UCSD-AML1 (cell line): ENCODE measurements around the gene GBF1.
A peak's percentile ranks its signal among the peaks of the same experiment; 100 is the strongest.

Experiments used
- DNase-seq: peaks from one replicate; lab custom pipeline; 2025; ENCODE audit not compliant: unreplicated experiment; lab: John Stamatoyannopoulos, UW

The GBF1 gene

GRCh38 chr10:102264371-102264770 lies 19.0 kb downstream of the GBF1 start:
- DNase-seq, result no peak

DNA sequence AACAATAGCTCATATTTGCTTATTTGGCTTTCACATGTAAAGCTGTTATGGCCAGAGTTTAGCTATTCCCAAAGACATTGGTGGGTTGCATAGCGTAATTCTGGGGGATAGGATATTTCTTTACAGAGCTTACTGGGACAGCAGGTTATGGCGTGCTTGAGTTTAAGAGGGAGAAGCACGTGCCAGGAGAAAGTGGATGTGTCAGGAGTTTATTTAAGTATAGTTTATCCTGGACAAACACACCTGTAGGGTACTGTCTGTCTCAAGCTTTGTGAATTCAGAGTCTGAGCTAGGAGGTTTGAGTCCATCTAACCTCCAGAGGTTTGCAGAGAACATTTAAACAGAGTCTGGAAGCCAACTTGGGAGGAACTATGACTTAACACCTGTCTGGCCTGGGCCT lies 21.3 kb downstream of the GBF1 start:
- no peak for DNase-seq

- DNase-seq, result no peak
Measured at GRCh38 chr10:102267748-102268147, 22.4 kb downstream of the GBF1 start.

DNA sequence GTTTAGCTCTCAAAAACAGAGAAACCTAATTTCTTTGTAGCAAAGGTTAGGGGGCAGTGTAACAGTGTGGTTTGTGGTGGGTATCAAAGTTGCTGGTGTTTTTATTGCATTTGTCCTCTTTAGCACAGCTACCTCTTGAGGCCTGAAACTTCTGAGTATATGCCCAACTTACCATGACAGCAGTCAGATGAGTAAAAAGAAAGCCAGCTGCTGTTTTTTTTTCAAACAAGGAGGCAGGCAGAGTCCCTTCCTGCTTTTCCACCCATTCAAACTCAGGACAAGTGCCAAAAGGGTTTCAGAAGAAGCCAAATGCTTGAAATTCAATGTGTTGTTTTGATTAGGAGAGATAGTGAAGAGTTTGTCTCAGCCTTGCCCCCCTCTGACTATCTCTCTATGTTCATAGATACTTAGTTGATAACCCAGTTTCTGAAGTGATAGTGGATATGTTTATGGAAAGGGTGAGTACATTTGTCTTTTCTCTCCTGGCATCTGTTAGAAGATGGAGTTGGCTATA lies 23.1 kb downstream of the GBF1 start:
- DNase-seq, result no peak

DNA sequence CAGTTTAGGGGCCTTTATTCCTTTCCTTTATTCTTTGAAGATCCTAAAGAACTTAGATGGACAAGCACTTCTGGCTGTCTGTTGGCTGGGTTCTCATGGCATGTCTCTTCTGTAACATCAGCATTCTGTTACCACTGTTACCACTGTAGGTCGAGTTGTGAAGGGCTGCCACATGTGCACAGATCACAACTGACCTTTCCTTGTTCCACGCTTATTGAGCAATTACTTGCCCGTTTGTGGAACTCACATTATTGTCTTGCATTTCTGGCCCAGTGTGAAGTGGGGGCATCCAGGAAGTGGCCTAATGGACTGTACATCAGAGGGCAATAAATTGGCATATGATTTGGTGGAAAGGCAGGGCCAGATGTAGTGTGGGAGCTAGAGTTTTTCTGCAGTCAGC lies 23.7 kb downstream of the GBF1 start:
- no peak for DNase-seq

DNA sequence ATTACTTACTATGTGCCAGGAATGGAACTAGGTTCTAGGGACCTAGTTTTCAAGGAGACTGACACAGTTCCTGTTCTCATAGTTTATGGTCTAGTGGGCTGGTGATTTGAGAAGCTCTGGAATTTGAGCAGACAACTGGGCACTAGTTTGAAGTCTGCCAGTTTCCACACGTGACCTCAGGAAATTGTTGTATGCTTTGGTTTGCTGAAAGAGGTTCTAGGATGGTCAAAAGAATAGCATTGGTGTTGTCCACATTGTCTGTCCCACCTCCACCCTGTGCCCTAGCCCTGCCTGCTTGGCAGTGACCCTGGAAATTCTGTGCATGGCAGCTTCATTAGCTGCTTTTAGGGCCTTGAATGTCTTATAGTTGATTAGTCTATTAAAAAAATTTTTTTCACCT lies 28.7 kb downstream of the GBF1 start:
- no peak for DNase-seq

DNA sequence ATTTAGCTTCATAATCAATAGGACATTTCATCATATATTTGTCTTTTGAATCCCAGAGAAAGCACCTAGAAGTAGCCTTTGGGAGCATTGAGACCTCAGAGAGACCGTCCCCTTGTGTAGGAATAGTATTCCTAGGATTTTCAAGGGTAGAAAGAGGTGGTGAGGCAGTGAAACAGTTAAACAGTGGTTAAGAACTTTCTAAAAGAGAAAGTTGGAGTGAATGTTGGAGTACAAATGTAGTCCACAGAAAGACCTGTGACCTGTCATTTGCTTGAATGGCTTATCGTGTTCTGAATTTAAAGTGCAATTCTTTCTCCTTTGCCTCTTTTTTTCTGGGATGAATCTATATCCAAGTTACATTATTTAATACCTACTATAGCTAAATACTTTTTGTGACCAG lies 30.0 kb downstream of the GBF1 start:
- no peak for DNase-seq

DNA sequence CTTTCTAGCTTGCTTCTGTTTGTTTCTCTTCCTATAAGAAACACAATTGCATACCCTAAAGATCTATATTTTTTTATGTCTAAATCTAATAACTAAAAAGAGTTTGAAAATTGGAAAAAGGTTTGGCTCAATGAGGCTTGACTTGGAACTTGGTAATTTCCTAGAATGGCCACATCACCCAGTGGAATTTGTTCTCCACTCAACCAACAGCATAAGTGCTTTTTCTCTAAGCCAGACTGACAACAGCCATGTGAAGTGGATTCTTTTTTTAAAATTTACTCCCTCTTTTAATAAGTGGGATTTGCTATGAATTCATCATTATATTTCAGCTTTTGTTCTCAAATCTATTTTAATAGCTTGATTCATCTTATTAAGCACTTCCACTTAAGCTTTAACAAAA lies 33.8 kb downstream of the GBF1 start:
- DNase-seq, result no peak

DNA sequence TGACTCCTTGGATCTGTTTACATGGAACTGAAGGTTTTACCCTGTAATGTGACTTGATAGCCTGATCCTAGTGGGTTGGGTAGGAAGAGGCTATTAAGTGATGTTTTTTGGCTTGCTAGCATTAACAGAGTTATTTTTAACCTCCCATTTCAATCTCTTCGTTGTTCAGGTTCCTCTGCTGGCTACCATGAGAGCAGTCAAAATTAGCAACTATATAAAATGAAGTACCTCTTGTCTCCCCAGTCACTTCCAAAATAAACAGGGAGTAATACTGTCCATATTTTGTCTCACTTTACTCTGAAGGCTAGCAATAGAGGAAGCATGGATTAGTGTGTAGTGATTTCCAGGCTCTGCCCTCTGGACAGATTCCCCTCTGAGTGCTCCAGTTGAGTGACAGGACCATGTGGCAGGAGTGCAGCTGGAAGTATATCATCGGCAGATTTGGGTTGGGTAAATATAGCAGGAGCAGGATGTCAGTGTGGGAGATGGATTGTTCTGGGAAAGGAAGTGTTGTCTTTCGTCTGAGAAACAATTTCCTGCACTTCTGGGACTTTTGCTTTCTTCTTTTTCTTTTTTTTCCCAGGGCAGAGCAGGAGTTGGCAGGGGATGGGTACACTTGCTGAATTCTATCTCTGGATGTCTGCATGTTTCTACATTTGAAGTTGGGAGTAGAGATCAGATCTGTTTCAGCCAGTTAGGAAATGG lies 35.2 kb downstream of the GBF1 start:
- DNase-seq, result peak; percentile 31

GRCh38 chr10:102281102-102281487 lies 35.8 kb downstream of the GBF1 start:
- no peak for DNase-seq

GRCh38 chr10:102283488-102283887 lies 38.2 kb downstream of the GBF1 start:
- DNase-seq, result no peak

- DNase-seq, result no peak
Measured at GRCh38 chr10:102283890-102284289, 38.6 kb downstream of the GBF1 start.

GRCh38 chr10:102284531-102284930 lies 39.2 kb downstream of the GBF1 start:
- no peak for DNase-seq

DNA sequence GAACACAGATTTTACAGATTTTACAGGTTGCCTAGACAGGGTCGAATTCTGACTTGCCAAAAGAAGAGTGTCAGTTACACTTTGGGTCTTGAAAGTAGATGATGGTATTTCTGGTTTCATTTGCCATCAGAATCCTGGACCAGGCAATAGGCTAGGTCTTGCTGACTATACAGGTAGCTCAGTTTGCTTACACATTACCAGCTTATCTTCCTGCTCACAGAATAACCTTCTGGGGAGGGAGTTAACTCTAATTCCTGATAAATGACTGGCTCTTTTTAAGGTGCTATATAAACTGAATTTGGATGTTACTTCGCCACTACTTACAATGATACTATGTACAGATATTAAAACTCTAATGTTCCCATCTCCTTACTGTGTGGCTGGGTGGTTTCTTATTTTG lies 39.8 kb downstream of the GBF1 start:
- no peak for DNase-seq

DNA sequence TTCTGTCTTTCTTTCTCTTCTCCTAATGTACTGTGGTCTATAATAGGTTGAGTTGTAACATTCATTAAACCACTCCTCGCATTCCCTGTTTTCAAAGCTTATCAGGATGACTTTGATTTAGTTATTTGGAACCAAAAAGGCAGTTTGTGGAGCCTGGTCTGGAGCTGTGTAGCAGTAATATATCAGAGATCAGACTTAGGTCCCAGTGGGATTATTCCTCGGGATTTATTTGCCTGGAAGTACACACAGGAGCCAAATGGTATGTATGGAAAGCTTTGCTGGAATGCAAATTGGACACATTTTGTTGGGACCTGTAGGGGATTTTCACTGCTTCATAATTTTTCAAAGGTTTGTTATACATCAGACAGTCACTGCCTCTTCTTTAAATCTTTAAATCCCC lies 40.9 kb downstream of the GBF1 start:
- DNase-seq, result no peak

DNA sequence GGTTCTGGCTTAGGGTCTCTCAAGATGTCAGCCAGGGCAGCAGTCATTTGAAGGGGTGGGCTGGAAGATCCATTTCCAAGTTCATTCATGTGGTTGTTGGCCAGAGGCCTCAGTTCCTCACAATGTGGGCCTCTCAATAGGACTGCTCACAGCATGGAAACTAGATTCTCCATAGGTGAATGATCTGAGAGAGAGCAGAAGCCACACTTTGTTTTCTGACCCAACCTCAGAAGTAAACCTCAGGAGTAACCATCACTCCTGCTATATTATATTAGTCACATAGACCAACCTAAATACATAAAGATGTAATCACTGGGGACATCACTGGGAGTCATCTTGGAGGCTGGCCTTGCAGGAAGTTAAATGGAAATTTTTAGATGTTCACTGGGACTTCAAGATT lies 42.2 kb downstream of the GBF1 start:
- no peak for DNase-seq

DNA sequence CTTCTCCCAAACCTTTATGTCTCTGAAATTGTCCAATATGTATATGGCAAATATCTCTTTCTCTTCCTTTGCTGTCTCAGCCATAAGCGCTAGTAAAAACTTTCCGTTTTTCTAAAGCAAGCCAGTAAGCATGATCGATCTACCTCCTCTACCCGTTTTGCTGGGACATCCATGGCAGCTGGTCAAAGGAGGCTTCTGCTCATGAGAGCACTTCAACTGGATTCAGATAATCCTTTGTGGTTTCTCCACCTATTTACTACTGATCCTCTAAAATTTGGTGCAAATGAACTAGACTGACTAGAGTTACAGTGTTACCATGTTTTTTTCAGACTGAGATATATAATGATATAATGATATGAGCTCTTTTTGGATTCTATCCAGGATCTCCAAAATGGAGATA lies 42.7 kb downstream of the GBF1 start:
- DNase-seq, result no peak

- no peak for DNase-seq
Measured at GRCh38 chr10:102289356-102289755, 44.0 kb downstream of the GBF1 start.

DNA sequence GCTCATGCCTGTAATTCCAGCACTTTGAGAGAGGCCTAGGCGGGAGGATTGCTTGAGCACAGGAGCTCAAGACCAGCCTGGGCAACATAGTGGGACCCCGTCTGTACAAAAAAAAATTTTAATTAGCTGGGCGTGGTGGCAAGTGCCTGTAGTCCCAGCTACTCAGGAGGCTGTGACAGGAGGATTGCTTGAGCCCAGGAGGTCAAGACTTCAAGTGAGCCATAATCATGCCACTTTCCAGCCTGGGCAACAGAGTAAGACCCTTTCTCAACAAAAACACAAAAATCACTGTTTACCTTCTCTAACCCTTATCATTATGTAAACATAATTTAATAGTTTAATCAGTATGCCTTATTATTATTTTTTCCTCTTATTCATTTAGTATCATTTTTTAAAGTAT lies 44.5 kb downstream of the GBF1 start:
- DNase-seq, result no peak

GRCh38 chr10:102291221-102291905 lies 46.0 kb downstream of the GBF1 start:
- DNase-seq, result no peak

DNA sequence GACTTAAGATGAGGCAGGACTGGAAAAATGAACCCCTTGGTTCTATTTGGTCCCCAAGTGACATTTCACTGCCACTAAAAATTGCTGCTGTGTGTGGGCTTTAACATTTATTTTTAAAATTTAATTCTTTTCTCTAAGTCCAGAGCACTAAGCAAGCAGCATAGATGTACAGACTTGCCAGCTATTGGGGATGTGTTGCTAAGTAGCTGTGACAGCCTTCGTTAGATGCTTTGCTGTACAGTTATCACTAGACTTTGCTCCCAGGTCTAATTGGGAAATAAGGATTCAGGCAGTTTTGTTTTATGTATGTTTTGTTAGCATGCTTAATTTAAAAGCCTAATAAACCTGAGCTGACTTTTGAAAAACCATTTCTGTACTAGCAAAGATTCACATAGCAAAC lies 51.8 kb downstream of the GBF1 start:
- DNase-seq, result no peak

DNA sequence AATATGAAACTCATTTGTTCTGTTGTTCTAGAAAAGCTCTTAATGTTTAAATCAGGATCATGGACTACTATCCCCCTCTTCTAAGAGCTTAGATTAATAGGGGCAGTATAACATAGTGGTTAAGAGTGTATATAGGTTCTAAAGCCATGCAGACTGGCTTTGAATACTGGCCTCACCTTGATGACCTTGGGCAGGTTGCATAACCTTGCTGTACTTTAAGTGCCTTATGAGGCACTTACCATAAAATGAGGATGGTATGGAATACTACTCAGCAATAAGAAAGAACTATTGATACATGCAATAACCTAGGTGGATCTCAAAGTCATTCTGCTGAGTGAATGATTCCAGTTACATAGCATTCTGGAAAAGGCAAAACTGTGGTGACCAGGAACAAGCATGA lies 53.6 kb downstream of the GBF1 start:
- no peak for DNase-seq

DNA sequence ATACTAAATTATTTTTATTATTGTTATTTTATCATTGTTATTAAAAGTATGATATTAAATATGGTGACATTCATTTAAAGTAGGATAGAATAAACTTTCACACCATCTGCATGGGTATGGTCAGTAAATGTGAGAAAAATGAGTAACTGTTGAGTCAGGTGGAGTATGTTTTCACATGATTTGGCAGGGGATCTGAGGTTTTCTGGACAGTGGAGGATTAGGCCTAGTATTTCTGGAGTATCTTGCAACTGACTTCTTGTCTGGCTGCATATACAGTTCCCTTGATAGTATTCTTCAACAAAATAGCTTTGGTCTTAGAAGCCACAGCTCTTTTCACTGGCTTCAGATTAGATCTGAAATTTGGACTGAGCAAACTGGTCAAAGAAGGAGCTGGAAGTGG lies 54.5 kb downstream of the GBF1 start:
- no peak for DNase-seq
